Hypothalamus (tissue), 51 donors: ENCODE results near the gene CPTP.

Source experiments
- DNase-seq, 51 donors: peaks; one replicate each; lab custom pipeline; 2025; lab: John Stamatoyannopoulos, UW

The CPTP gene

DNA sequence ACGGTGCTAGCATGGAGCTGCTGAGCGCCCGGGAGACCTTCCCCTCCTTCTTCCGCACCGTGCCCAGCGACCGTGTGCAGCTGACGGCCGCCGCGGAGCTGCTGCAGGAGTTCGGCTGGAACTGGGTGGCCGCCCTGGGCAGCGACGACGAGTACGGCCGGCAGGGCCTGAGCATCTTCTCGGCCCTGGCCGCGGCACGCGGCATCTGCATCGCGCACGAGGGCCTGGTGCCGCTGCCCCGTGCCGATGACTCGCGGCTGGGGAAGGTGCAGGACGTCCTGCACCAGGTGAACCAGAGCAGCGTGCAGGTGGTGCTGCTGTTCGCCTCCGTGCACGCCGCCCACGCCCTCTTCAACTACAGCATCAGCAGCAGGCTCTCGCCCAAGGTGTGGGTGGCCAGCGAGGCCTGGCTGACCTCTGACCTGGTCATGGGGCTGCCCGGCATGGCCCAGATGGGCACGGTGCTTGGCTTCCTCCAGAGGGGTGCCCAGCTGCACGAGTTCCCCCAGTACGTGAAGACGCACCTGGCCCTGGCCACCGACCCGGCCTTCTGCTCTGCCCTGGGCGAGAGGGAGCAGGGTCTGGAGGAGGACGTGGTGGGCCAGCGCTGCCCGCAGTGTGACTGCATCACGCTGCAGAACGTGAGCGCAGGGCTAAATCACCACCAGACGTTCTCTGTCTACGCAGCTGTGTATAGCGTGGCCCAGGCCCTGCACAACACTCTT lies 7.6 kb downstream of the CPTP start:
- DNase-seq: no peak

DNA sequence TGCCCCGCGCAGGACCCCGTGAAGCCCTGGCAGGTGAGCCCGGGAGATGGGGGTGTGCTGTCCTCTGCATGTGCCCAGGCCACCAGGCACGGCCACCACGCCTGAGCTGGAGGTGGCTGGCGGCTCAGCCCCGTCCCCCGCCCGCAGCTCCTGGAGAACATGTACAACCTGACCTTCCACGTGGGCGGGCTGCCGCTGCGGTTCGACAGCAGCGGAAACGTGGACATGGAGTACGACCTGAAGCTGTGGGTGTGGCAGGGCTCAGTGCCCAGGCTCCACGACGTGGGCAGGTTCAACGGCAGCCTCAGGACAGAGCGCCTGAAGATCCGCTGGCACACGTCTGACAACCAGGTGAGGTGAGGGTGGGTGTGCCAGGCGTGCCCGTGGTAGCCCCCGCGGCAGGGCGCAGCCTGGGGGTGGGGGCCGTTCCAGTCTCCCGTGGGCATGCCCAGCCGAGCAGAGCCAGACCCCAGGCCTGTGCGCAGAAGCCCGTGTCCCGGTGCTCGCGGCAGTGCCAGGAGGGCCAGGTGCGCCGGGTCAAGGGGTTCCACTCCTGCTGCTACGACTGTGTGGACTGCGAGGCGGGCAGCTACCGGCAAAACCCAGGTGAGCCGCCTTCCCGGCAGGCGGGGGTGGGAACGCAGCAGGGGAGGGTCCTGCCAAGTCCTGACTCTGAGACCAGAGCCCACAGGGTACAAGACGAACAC lies 8.3 kb downstream of the CPTP start:
- DNase-seq: no peak

DNA sequence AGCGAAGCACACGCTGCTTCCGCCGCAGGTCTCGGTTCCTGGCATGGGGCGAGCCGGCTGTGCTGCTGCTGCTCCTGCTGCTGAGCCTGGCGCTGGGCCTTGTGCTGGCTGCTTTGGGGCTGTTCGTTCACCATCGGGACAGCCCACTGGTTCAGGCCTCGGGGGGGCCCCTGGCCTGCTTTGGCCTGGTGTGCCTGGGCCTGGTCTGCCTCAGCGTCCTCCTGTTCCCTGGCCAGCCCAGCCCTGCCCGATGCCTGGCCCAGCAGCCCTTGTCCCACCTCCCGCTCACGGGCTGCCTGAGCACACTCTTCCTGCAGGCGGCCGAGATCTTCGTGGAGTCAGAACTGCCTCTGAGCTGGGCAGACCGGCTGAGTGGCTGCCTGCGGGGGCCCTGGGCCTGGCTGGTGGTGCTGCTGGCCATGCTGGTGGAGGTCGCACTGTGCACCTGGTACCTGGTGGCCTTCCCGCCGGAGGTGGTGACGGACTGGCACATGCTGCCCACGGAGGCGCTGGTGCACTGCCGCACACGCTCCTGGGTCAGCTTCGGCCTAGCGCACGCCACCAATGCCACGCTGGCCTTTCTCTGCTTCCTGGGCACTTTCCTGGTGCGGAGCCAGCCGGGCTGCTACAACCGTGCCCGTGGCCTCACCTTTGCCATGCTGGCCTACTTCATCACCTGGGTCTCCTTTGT lies 9.1 kb downstream of the CPTP start:
- no peak for DNase-seq

DNA sequence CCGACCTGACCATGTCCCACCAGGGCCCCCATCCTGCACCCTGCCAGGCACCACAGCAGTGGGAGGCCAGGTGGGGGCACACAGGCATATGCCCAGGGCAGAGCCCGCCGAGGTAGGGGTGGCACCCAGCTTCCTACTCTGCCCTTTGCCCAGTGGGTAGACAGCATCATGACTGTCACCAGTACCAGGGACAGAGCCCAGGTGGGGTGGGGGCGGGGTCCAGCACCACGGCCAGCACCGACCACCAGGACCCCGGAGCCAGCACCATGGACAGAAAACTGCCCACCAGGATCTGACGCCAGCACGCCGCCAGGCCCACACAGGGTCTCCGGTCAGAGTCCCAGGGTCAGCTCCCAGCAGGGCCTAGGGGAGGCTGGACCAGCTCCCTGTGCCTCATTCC lies 10.2 kb downstream of the CPTP start:
- DNase-seq: no peak

DNA sequence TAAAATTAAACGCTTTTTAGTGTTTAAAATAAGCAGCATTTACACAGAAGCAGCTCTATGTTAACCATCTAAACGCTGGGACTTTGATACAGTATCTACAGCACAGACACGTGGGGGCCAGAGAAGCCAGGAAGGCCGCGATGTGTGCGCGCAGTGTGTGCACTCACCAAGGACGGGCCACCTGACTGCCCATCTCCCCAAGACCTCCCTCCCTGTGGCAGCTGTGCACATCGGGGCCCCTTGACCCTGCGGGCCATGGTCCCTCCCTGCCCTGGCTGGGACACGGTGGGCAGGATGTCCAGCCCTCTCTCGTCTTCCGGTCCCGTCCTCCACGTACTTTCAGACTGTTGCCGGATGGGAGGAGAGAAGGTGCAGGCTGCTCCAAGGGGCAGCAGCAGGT lies 10.7 kb downstream of the CPTP start:
- DNase-seq: no peak

DNA sequence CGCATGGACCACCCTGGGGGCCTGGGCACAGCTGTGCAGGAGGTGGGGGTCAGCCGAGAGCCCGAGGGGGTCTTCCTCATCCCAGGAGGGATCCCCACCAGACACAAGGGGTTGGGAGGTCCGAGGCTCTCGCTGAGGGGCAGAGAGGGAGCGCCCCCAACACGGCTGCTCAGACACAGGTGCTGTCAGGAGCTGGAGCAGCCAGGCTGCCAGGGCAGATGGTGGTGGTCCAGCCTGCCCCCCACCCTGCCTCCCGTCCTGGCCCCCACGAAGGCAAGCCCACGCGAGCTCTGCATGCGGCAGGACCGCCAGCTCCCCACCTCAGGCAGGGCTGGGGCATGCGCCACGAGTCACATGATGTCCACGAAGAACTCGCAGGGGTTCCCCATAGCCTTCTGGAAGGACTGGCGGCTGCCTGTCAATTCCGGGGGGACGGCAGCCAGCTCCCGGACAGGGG lies 11.2 kb downstream of the CPTP start:
- DNase-seq: no peak

DNA sequence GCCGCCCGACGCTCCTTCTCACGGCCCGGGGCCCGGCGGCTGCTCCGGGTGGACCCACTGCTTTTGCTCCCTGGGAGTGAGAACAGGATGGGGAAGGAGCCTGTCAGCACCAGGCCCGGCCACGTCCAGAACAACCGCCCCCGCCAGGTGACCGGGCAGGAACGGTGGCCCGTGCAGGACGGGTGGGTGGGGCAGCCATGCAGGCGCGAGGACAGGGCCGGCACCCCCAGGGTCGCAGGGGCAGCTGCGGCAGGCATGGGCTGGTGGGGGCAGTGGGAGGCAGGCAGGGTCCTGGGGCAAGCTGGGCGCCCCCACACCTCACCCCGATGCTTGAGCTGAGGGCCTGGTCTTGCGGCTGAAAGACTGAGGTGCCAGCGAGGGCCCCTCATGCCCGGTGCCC lies 11.8 kb downstream of the CPTP start:
- no peak for DNase-seq

DNA sequence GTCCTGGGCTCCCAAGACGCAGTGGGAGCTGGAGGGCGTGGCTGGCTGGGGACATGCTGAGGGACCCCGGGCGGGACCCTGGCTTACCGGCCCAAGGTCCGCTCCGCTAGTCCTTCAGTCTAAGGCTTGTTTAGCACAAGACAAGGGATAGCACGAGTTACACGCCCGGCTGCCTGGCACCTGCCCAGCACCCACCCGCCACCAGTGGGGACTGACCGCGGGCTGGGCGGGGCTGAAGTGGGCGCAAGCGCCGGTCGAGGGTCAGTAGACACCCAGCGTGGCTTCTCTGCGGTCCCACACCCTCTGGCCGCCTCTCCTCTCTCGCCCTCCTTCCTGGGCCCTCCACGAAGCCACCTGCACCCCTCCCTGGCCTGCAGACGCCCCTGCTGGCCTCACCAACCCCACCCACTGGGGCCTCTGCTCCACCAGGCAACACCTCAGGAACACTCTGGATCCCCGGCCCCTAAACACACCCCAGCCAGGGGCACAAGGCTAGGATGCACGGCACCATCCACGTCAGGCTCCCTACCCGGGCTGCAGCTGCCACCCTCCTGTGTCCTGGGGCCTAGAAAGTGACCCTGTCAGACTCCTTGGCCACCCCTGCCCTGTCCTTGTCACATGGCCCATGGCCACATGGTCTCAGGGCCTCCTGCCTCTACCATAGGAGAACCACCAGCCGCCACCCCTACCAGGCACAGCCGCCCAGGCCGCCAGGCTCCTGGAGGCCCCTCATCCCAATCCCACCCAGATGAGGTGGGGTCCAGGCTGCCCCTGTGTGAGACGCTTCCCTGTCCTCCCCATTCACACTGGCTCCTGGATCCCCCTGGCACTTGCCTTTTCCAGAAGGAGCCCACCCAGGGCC lies 12.6 kb downstream of the CPTP start:
- DNase-seq: no peak

DNA sequence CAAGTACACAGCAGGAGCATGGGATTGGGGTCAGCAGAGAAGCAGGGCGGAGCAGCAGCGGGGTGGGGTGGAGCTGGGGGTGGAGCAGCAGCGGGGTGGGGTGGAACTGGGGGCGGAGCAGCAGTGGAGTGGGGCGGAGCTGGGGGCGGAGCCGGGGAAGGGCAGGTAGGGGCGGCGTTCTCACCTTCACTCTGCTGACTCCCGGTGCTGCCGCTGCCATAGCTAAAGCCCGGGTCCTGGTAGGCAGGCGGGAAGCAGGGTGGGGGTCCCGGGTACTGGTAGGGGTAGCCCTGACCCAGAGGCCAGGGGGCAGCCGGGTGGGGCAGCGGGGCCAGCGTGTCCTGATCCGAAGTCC lies 13.2 kb downstream of the CPTP start:
- DNase-seq: no peak

DNA sequence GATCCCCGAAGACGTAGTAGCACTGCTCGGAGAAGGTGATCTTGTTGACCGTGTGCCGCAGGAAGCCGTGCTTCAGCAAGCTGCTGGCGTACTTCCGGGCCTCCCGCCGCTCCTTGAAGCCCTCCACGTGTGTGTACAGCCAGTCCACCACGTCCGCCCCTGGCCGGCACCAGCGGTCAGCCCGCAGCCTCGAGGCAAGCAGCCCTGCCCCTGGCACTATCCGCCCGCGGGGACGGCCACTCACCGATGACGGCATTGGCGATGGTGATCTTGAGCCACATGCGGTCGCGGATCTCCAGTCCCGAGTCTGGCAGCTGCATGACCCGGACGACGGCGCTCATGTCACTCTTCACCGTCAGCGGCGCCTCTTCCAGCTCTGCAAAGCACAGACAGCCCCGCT lies 13.7 kb downstream of the CPTP start:
- DNase-seq: no peak

DNA sequence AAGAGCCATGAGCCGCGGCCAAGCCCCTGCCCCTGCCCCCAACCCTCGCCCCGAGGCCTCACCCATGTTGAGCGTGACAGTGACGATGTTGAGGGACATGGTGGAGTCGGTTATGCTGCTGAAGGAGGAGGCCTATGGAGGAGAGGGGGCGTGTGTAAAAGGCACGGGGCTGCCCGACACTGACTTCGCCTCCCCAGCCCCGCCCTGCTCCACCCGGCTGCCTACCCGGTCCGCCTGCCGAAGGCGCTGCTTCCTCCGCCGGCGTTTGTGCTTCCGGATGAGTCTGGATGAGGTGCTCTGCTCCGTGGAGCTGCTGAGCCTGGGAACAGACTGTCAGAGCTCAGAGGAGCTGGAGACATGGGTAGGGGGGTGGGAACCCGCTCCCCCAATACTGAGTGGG lies 15.6 kb downstream of the CPTP start:
- DNase-seq: no peak

DNA sequence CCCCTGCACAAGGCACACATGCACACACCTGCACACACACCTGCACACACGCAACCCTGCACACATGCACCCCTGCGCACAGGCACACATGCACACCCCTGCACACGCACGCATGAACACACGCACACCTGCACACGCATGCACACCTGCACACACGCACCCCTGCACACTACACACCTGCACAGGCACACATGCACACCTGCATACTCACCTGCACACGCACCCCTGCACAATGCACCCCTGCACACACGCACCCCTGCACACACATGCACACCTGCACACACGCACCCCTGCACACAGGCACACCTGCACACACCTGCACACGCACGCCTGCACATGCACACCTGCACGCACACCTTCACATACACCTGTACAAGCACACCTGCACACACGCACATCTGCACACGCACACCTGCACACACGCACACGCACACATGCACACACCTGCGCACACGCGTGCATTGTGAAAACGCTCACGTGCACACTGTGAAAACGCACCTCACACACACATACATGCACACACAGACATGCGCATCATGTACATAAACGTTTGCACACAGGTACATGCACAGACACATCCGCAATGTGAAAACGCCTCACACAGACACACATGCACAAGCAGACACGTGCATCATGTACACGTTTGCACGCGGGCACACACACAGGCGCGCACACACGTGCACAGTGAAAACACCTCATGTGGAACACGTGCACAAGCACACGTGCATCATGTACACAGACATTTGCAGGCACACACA lies 16.4 kb downstream of the CPTP start:
- no peak for DNase-seq

DNA sequence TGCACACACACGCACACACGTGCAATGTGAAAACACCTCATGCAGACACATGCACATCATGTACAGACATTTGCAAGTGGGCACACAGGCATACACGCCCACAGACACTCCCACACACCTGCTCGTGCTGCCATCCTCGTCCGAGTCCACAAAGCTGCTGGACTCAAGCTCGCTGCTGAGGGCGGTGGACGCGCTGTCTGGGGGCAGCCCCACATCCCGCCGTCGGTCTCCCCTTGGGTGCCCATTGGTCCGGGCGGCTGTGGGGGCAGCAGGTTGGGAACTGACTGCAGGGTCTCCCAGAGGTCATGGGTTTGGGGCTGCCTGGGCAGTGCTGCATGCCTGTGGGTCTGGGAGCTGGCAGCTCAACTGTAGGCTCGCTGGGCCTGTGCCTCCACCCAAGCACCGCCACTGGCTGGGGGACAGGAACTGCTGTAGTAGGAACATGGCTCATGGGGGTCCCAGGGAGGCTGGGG lies 17.0 kb downstream of the CPTP start:
- DNase-seq: no peak

DNA sequence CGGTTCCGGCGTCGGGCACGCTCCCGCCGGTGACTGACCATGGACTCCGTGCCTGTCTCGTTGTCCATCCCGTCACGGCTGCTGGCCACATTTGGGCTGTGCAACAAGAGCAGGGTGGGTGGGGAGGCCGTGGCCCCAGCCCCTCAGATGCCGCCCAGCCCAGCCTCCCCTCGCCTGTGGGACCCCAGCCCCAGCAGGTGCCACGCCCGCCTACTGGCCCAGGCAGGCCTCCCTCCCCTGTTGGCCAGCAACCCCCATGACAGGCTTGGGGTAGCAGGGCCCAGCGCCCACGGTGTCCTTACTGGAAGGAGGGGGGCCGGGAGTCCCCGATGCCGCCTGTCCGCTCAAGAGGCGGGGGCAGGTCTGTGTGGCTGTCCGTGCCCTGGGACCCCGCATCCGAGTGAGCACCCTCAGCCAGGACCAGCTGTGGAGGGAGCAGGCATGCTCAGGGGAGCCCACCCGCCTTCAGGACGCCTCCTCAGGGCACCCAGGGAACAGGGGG lies 17.5 kb downstream of the CPTP start:
- DNase-seq: no peak

DNA sequence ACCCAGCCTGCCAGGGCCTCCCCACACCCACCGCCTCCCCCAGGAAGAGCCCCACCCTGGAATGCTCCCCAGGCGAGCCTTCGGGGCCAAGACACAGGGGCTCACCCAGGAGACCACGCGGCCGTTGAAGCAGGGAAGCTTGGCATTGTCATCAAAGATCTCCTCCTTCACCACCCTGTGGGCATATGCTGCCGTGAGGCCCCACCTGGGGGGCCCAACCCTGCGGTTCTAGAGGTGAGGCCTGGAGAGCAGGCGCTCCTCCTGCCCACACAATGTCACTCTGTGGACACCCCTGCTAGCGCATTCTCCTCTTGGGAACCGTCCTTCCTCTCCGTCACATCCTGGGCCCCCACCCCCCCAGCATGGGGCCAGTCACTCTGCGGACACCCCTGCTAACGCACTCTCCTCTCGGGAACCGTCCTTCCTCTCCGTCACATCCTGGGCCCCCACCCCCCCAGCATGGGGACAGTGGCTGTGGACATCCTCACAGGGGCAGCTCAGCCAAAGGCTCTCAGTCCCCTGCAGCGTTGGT lies 18.0 kb downstream of the CPTP start:
- no peak for DNase-seq

DNA sequence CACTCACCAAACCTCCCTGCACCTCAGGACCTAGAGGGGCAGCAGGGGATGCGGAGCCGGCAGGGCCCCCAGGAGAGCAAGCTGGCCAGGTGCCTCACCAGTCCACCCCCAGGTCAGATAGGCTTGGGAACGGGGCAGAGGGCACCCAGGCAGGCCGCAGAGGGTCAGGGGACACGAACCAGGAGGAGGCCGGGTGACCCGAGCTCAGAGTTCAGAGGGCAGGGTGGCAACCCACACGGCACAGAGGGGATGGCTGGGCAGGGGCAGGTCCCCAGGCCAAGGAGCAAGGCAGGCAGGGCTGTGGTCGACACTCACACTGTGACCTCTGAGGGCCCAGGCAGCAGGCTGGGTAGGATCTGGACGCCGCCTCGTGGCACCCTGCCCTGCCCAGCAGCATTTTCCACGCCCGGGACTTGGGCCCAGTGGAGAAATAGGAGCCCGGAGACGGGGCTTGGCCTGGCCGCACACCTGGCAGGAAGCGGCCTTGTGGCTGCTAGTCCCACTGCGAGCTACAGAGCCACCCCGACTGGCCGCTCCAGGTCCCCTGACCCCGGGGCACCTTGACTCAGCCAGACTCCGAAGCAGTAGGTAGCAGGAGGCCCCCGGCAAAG lies 19.3 kb downstream of the CPTP start:
- DNase-seq: no peak

DNA sequence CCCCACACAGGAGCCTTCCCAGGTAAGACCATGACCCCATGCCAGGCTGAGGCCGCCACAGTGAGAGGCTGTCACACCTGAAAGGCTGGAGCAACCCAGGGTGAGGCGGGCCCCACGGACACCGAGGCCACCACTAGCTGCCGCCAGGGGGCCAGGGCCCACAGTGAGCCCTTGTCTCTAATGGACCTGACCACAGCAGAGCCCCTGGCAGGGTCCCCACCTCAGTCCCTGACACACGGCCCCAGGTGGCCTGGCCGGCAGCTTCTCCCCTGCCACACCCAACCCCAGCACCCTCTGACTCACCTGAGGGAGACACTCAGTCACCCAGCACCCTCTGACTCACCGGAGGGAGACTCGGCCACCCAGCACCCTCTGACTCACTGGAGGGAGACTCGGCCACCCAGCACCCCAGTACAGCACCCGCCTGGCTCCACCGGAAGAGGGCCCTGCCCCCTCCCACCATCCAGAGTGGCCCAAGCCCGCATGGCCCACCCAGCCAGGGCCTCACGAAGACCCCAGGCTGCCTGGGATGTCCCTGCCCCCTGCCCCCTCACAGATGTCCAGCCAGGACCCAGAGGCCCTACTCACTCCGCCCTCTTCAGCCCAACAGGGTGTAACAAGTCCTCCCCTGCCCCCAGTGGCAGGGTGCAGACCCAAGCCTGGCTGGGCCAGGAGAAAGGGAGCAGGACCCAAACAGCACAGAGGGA lies 20.2 kb downstream of the CPTP start:
- DNase-seq: peak in 1 of 51 donors; percentile 38

DNA sequence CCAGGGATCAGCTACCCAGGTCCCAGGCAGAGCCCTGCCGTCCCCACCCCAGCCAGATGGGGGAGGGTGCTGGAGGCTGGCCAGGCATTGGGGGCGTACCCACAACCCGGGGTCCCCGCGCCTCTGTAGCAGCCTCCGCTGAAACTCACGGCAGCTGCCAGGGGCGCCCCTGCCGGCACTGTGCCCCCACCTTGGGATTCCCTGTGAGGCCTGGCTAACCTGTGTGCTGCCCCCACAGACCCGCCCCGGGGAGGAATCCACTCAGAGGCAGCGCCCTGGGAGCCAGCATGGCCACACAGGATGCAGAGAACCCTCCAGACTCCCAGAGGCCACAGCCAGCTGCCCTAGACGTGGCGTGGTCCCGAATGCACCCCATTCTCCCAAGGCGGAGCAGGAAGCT lies 20.8 kb downstream of the CPTP start:
- no peak for DNase-seq
